GM19455 (cell line): Measurements from ENCODE around the gene PCNX4.

Experiments used
- ATAC-seq: cut with Tn5 transposase; IDR thresholded peaks from one replicate; pipeline ENCODE4 v1.9.1; 2021; ENCODE audit not compliant: unreplicated experiment

PCNX4 gene

GRCh38 chr14:60171690-60172089, 80.0 kb downstream of the PCNX4 start:
- no peak for ATAC-seq

- ATAC-seq: no peak
Measured at GRCh38 chr14:60174352-60175254, 82.9 kb downstream of the PCNX4 start.

- ATAC-seq: no peak
Measured at GRCh38 chr14:60175255-60175902, 83.7 kb downstream of the PCNX4 start.

GRCh38 chr14:60178164-60178563, 86.4 kb downstream of the PCNX4 start:
- no peak for ATAC-seq

GRCh38 chr14:60178820-60179219, 87.1 kb downstream of the PCNX4 start:
- no peak for ATAC-seq

- ATAC-seq: no peak
Measured at GRCh38 chr14:60179431-60179869, 87.7 kb downstream of the PCNX4 start.

- peak; percentile 25 for ATAC-seq
Measured at GRCh38 chr14:60183138-60183537, 91.4 kb downstream of the PCNX4 start.

- ATAC-seq: peak; percentile 43
Measured at GRCh38 chr14:60183741-60184140, 92.0 kb downstream of the PCNX4 start.

- peak; percentile 62 for ATAC-seq
Measured at GRCh38 chr14:60184146-60184904, 92.6 kb downstream of the PCNX4 start.

GRCh38 chr14:60184905-60185555, 93.3 kb downstream of the PCNX4 start:
- ATAC-seq: no peak

GRCh38 chr14:60188115-60188514, 96.4 kb downstream of the PCNX4 start:
- ATAC-seq: no peak

GRCh38 chr14:60188696-60189095, 97.0 kb downstream of the PCNX4 start:
- no peak for ATAC-seq

GRCh38 chr14:60189923-60190840, 98.5 kb downstream of the PCNX4 start:
- no peak for ATAC-seq

GRCh38 chr14:60195179-60195810, 103.6 kb downstream of the PCNX4 start:
- peak; percentile 53 for ATAC-seq

GRCh38 chr14:60196291-60196690, 104.6 kb downstream of the PCNX4 start:
- no peak for ATAC-seq

- no peak for ATAC-seq
Measured at GRCh38 chr14:60197629-60198303, 106.0 kb downstream of the PCNX4 start.

GRCh38 chr14:60199321-60199720, 107.6 kb downstream of the PCNX4 start:
- ATAC-seq: no peak

- ATAC-seq: peak; percentile 79
Measured at GRCh38 chr14:60204104-60204842, 112.5 kb downstream of the PCNX4 start.
